RWPE2 (cell line): Measurements from ENCODE around the gene TRIML1.

ENCODE experiments used
- ATAC-seq: fragments of 200-7000 bp; cut with Tn5 transposase; 3 replicates; pipeline ENCODE4 v1.9.1; 2021; ENCODE audit warnings: low read depth
- DNase-seq: peaks from one replicate; pipeline ENCODE4 v3.0.0-alpha.2; 2020; ENCODE audit warnings: low spot score
- H3K27ac ChIP-seq: fragments of 450-650 bp; 2 replicates; pipeline ENCODE4 v1.5.1; 2017; ENCODE audit warnings: mild to moderate bottlenecking; ENCODE audit not compliant: poor library complexity, severe bottlenecking
- H3K27me3 ChIP-seq: fragments of 250-450 bp; sonication (Bioruptor Pico); 2 replicates; pipeline ENCODE4 v1.5.1; 2021; ENCODE audit warnings: mild to moderate bottlenecking, moderate library complexity; ENCODE audit not compliant: insufficient read depth, poor library complexity, severe bottlenecking
- H3K36me3 ChIP-seq: fragments of 250-450 bp; sonication (Bioruptor Pico); 2 replicates; pipeline ENCODE4 v1.5.1; 2020; ENCODE audit warnings: low read depth, mild to moderate bottlenecking, moderate library complexity
- H3K4me1 ChIP-seq: fragments of 250-450 bp; sonication (Bioruptor Pico); 2 replicates; pipeline ENCODE4 v1.5.1; 2021; ENCODE audit warnings: mild to moderate bottlenecking, moderate library complexity; ENCODE audit not compliant: insufficient read depth, poor library complexity, severe bottlenecking
- H3K4me3 ChIP-seq: fragments of 250-450 bp; sonication (Bioruptor Pico); 2 replicates; pipeline ENCODE4 v1.5.1; 2021; ENCODE audit warnings: mild to moderate bottlenecking, moderate library complexity; ENCODE audit not compliant: severe bottlenecking
- H3K9me3 ChIP-seq: fragments of 250-450 bp; sonication (Bioruptor Pico); 2 replicates; pipeline ENCODE4 v1.5.1; 2021; ENCODE audit warnings: mild to moderate bottlenecking, moderate library complexity; ENCODE audit not compliant: severe bottlenecking
- CTCF ChIP-seq: fragments of 450-650 bp; IDR thresholded peaks from one replicate; pipeline ENCODE4 v1.5.1; 2017; ENCODE audit warnings: mild to moderate bottlenecking, moderate library complexity; ENCODE audit not compliant: poor library complexity, severe bottlenecking

The TRIML1 gene

GRCh38 chr4:188138227-188138626 is 1.0 kb upstream of the TRIML1 start:
- DNase-seq (no peak), ATAC-seq (no peak)

GRCh38 chr4:188139671-188140070 is 430 bp downstream of the TRIML1 start:
- H3K9me3 ChIP-seq: no peaks in the 10 kb centered on the region
- ATAC-seq: no peak
- DNase-seq: no peak
- no peak overlapping the region for H3K4me3 ChIP-seq
- H3K27ac ChIP-seq: no peak overlapping the region
- TF ChIP-seq CTCF: no peak
- H3K4me1 ChIP-seq: no peaks in the 10 kb centered on the region
- H3K36me3 ChIP-seq: no peaks in the 10 kb centered on the region
- H3K27me3 ChIP-seq: no peaks in the 10 kb centered on the region

More at GRCh38 chr4:188138227-188138626, 1.0 kb upstream of the TRIML1 start:
- Histone ChIP-seq H3K4me3 (no peak overlapping the region), H3K9me3 (no peaks in the 10 kb centered on the region), H3K36me3 (no peaks in the 10 kb centered on the region), H3K27me3 (no peaks in the 10 kb centered on the region), H3K4me1 (no peaks in the 10 kb centered on the region), H3K27ac (no peak overlapping the region)
- TF ChIP-seq CTCF: no peak

GRCh38 chr4:188143731-188144130 is 4.5 kb downstream of the TRIML1 start:
- Histone ChIP-seq H3K27me3 (no peaks in the 10 kb centered on the region), H3K4me3 (no peak overlapping the region), H3K27ac (no peak overlapping the region), H3K36me3 (no peaks in the 10 kb centered on the region), H3K4me1 (no peaks in the 10 kb centered on the region), H3K9me3 (no peaks in the 10 kb centered on the region)
- ATAC-seq (no peak), DNase-seq (no peak)
- no peak for TF ChIP-seq CTCF

- no peak for TF ChIP-seq CTCF
- H3K27ac ChIP-seq: no peak overlapping the region
- DNase-seq (no peak), ATAC-seq (peak; percentile 14; the same call in 1 of the 3 replicates)
- no peaks in the 10 kb centered on the region for H3K4me1 ChIP-seq
- no peak overlapping the region for H3K4me3 ChIP-seq
- no peaks in the 10 kb centered on the region for H3K9me3 ChIP-seq
- H3K27me3 ChIP-seq: no peaks in the 10 kb centered on the region
- no peaks in the 10 kb centered on the region for H3K36me3 ChIP-seq
These were observed 6.4 kb downstream of the TRIML1 start for GRCh38 chr4:188145601-188146000.

- Histone ChIP-seq H3K4me3 (no peak overlapping the region), H3K4me1 (no peaks in the 10 kb centered on the region), H3K27me3 (no peaks in the 10 kb centered on the region), H3K36me3 (no peaks in the 10 kb centered on the region), H3K9me3 (no peaks in the 10 kb centered on the region), H3K27ac (no peak overlapping the region)
- TF ChIP-seq CTCF: no peak
- DNase-seq (no peak), ATAC-seq (no peak)
These were observed 7.4 kb downstream of the TRIML1 start for GRCh38 chr4:188146618-188147017.
